IPS-18c (cell line): ENCODE results near the gene CRADD.

ENCODE experiments used
- H3K4me3 ChIP-seq: 2 replicates; pipeline ENCODE4 v1.7.0; 2013; ENCODE audit warnings: low read depth, mild to moderate bottlenecking, low read length, moderate library complexity; ENCODE audit not compliant: insufficient read depth
- H3K9me3 ChIP-seq: one replicate; pipeline ENCODE4 v1.6.1; 2013; ENCODE audit warnings: mild to moderate bottlenecking, low read length, moderate library complexity; ENCODE audit not compliant: control insufficient read depth, insufficient read depth

The CRADD gene

DNA sequence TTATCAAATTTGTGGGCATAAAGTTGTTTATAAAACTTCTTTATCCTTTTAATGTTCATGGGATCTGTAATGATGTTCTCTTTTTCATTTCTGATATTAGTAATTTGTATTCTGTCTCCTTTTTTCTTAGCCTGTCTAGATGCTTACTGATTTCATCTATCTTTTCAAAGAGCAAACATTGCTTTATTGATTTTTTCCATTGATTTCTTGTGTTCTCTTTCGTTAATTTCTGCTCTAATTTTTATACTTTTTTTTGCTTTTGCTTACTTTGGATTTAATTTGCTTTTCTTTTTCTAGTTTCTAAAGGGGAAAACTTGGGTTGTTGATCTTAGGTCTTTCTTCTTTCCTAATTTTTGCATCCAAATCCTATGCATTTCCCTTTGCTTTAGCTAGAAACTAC lies 42.5 kb downstream of the CRADD start:
- Histone ChIP-seq H3K9me3 (no peaks in the 10 kb centered on the region), H3K4me3 (no peak overlapping the region)

DNA sequence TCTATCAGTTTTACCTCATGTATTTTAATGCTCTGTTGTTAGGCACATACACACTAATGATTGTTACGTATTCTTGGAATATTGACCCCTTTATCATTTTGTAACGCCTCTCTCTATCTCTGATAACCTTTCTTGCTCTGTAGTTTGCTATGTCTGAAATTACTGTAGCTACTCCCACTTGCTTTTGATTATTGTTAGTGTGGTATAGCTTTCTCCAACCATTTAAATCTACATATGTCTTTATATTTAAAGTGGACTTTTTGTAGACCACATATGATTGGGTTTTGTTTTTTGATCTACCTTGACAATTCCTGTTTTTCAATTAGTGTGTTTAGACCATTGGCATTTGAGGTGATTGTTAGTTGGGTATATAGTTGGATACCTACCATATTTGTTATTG lies 43.4 kb downstream of the CRADD start:
- no peaks in the 10 kb centered on the region for H3K9me3 ChIP-seq
- no peak overlapping the region for H3K4me3 ChIP-seq

DNA sequence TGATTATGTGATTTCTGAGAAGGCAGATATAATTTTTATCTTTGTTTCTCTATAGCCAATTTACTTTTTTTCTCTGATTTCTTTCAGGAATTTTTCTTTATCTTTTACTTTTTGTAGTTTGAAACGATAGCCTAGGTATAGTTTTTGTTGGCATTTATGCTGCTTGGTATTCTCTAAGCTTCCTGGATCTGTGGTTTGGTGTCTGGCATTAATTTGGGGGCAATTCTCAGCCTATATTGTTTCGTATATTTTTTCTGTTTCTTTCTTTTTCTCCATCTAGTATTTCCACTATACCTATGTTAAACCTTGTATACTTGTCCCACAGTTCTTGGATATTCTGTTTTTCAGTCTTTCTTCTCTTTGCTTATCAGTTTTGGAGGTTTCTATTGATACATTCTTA lies 45.0 kb downstream of the CRADD start:
- no peaks in the 10 kb centered on the region for H3K9me3 ChIP-seq
- H3K4me3 ChIP-seq, result no peak overlapping the region

DNA sequence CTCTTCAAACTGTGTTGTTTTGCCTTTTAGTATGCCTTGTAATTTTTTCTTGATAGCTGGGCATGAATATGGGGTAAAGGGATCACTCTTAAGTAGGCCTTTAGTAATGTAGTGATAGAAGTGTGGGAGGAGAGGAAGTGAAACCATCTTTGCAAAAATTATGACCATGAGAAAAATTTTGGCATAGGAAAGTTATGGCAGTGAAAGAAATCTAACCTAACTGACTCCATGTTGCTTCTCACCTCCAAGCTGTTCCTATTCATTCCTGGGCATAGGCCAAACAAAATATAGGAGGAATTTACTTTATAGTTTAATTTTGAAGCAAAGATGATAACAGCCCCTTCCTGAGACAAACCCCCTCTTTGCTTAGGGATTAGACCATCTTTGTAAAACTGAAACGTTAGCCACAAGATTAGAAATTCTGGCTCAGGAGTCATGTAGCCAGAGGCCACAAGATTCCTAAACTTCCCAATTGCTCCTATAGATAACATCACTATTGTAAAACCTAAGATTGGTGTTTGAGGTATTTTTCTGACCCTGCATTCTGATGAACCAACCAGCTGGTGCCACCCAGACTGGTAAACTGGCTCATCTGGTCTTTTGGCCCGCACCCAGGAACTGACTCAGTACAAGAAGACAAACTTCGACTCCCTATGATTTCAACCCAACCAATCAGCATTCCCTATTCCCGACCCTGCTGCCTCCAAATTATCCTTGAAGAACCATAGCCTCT lies 45.8 kb downstream of the CRADD start:
- Histone ChIP-seq H3K4me3 (no peak overlapping the region), H3K9me3 (no peaks in the 10 kb centered on the region)

DNA sequence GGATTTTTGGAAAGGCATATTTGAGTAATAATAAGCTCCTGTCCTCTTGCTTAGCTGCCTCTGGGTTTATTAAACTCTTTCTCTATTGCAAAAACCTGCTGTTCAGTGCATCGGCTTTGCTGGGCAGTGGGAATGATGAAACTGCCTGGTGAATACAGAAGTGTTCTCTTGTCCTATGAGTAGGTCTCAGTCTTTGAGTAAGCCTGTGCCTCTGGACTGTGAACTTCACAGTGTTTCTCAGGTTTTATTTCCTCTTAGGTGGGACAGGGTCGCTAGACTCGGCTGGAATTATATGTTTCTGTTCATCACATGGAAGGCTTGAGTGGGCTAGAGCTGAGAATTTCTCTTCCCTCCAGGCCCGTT lies 46.4 kb downstream of the CRADD start:
- Histone ChIP-seq H3K4me3 (no peak overlapping the region), H3K9me3 (no peaks in the 10 kb centered on the region)

DNA sequence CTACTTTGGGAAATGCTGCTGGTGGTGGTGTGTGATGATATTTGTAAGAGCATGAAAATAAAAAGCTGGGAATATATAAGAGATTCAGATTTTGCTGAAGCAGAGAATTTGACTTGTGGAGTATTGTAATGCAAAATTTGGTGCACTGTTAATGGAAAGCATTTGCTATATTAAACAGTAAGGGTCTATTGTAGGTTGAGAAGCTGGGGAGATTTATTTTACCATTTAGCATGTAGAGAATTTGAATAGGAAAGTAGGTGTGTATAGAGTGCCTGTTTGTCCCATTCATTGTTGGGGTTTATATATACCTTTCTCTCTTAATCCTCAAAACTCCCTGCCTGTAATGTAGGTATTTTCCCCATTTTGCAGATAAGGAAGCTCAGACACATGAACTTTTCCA lies 48.4 kb downstream of the CRADD start:
- Histone ChIP-seq H3K4me3 (no peak overlapping the region), H3K9me3 (no peaks in the 10 kb centered on the region)

DNA sequence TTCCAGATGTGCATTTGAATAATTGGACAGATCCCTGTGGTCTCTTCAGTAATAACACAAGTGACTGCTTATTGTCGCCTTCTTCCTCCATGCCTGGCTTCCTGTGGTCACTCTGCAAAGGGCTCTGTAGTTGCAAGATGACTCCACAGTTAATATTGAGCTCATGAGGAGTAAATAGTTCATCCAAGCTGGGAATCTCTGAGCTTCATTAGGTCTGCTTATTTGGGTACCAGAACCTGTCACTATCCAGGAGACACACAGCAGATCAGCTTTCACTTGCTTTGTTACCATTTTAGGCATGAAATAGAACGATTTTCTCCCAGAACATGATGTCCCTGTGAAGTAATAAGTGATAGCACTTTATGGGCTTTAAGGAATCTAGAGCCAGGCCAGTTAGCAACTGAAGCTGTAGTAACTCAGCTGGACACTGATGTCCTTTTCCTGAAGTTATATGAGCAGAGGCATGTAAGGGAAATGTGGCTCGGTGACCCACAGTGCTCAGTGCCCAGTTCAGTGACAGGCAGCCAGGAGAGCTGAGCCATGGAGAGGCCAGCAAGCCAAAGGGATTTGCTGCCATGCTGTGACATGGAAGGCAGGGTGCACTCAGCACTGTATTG lies 50.1 kb downstream of the CRADD start:
- Histone ChIP-seq H3K9me3 (no peaks in the 10 kb centered on the region), H3K4me3 (no peak overlapping the region)

DNA sequence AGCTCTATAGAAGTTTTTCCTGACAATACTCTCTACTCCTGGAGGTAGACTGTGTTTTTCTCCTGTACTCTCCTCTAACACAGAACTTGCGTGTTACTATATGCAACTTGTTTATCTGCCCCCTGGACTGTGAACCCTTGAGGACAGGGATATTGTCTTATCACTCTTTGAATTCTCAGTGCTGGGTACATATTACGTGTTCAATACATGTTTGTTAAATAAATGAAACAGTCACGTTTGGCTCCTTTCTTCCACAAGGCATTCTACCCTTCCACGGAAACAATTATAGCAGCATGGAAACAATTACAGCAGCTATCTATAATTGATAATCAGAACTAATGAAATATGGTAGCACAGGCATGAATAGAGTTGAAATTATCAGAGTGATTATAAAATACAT lies 50.7 kb downstream of the CRADD start:
- H3K9me3 ChIP-seq, result no peaks in the 10 kb centered on the region
- no peak overlapping the region for H3K4me3 ChIP-seq

DNA sequence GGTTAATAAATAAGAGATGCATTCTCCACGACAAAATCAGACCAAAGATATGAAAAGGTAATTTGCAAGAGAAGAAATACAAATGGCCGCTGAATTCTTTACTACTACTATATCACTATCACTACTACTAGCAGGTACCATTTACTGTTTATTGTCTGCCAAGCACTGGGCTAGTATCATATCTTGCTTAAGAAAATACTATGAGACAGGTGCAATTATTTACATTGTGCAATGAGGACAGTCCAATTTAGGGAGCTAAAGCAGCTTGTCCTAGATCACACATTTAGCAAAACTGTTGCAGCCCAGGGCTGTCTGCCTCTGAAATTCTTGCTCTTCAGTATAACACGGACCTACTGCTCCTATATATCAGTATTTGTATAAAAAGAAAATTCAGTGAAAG lies 52.8 kb downstream of the CRADD start:
- Histone ChIP-seq H3K4me3 (no peak overlapping the region), H3K9me3 (no peaks in the 10 kb centered on the region)

DNA sequence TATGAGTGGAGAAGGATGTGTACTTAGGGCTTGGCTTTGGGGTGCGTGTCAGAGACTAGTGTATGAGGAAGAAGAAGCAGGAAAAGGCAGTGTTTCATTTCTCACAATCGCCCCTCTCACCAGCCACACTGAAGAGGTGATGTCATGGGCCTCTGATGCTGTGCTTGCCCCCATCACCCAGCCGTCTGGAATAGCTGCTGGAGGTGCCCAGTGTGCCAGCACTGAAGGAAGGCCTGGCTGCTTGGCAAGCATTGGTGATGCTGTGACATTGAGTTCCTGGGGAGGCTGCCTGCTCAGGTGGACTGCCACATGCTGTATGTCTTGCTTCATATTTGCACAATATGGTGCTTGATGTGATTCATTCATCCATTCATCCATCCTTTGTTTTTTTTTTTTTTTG lies 56.2 kb downstream of the CRADD start:
- H3K4me3 ChIP-seq, result no peak overlapping the region
- no peaks in the 10 kb centered on the region for H3K9me3 ChIP-seq

DNA sequence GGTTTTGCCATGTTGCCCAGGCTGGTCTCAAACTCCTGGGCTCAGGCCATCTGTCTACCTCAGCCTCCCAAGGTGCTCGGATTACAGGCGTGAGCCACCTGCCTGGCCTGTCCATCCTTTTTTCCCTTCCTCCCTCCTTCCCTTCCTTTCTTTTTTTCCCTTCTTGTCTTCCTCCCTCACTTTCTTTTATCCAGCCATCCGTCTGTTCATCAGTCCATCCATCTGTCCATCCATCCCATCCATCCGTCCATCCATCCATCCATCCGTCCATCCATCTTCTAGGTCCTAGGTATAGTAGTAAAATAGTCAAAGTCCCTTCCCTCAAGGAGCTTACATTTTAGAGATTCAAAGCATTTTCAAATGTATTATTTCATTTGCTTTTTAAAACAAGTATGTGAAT lies 56.8 kb downstream of the CRADD start:
- Histone ChIP-seq H3K9me3 (no peaks in the 10 kb centered on the region), H3K4me3 (no peak overlapping the region)

DNA sequence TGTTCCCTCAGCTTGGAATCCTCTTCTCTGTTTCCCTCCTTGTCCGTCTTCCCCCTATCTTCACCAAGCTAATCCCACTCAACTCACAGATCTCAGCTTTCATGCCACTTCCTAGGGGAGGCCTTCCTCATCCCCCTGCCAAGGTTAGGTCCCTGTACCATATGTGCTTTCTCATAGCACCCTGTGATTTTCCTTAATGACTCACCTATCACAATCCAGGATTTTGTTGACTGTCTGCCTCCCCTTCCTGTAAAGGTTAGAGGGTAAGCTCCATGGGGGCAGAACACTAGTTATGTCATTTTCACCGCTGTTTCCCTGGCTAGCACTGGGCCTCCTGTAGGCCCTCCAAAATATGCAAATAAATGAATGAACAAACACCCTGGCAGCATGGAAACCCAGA lies 57.6 kb downstream of the CRADD start:
- H3K9me3 ChIP-seq, result no peaks in the 10 kb centered on the region

DNA sequence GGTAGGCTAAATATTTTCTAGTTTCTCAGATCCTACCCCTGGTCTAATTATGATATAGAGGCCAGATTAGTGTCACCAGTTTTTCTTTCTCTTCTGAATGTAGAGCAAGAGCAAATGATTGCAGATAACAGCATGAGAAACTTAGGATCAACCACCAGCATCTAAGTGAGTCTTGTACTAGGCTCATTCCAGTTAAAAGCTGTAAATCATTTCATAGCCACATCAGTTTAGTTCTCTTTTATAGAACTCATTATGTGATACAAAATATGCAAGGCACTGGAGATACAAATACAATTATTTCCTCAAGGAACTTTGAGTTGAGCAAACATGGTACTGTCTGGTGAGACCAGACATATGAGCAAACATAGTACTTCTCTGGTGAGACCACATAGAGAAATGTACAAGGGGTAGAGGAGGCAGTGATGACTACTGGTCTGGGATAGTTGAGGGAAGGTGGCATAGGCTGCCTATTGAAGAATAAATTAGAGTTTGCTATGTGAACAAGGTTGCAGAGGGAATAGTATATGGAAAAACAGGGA lies 59.5 kb downstream of the CRADD start:
- no peaks in the 10 kb centered on the region for H3K9me3 ChIP-seq
- H3K4me3 ChIP-seq, result no peak overlapping the region

More for the DNA sequence above, 57.6 kb downstream of the CRADD start:
- no peak overlapping the region for H3K4me3 ChIP-seq

DNA sequence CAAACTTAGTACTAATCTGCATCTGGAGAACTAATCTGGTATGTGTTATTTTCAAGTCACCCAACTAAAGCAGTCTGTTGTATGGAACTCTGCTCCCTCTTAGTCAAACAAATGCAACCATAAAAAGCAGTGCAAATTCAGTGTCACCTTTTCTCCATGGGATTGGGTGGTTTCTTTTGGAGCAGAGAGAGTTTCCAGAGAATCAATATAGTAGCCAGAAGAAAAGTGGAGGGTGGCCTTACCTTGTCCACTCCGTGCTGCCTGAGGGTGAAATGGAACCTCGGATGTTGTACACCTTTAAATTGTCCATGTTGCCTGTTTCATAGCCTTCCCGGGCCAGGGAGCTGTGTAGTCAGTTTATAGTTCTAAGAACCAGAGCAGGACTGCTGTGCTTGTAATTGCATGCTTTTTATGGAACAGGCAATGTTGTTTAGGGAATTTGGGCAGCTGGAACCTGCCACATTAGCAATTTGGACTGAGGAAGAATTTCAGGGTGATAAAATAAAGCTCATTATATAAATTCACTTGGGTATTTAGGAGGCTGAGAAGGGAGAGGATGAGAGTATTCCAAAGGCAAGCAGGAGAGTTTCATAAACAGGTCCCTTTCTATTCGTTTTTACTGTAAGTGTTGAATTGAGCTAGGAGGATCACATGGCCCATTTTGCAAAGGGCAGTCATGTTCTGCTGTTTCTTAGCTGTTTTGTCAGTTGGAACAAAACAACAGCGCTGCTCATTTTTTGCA lies 60.5 kb downstream of the CRADD start:
- no peaks in the 10 kb centered on the region for H3K9me3 ChIP-seq
- no peak overlapping the region for H3K4me3 ChIP-seq

DNA sequence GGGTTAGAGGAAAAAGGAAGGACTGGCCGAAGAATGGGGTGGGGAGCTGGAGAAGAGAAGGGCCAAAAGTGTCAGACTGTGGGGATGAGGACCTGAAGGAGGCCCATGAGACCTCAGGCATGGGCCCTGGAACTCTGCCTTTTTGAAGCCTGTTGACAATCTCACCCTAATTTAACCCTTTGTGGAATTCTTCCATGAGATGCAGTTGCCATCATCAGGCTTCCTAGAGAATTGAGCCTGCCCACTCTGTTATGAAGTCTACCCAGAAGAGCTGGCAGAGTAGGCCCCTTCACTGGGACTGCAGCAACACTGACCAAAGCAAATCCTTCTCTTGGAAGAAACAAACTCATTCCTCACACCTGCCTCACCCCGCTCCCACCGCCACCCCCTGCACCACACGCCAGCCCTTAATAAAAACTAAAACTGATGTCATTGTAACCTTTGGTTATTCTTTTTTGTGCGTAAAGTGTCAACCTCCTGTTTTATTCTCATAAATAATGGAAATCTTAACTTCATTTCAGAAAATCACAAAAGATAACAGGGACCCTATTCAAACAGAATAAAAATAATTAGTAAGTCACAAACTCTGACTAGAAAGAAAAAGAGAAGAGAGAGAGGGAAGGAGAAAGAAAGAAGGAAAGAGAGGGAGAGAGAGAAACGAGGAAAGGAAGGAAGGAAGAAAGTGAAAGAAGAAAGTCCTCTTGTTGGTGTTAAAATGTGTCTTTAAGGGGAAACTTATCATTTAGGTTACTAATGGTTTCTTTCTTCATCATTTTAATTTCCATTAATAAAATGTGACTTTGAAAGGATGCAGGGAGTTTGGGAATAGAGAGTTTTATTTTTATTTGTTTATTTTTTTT lies 61.3 kb downstream of the CRADD start:
- H3K4me3 ChIP-seq, result no peak overlapping the region
- H3K9me3 ChIP-seq, result no peaks in the 10 kb centered on the region

DNA sequence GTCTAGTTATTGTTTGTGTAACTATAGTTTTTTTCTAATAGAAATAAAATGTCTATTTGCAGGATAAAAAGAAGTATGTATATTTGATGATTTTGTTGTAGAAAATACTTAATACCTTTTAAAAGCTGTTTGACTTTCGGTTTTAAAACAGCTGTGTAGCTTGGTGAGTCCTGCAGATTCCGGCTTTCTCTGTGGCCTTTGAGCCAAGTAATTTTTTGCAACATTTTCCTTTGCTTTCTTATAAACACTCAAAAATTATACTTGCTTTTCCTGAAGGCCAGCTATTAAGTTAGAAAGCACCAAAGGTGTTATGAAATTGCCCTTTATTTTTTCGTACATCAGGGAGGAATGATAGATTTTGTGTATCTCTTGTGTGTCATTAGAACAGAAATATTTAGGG lies 63.6 kb downstream of the CRADD start:
- H3K4me3 ChIP-seq, result no peak overlapping the region

DNA sequence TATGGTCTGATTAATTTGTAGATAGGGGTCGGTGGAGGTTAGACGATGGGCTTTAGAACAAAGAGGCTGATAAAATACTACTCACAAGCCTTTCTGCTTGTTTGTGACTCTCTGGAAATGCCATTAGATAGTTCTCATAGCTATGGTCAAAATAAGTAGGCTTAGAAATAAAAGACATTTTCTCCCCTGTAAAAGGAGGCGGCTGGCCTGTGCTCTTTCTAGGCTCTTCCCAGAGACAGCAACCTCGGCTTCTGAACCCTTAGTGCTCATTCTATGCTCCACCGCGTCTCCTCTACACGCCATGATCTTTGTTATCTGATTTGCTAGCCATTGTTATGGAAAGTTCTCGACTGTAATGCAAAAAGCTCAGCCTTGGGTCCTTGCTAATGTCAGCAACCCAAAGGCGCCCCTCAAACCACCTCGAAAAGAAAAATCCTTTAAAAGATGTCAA lies 64.5 kb downstream of the CRADD start:
- H3K4me3 ChIP-seq, result no peak overlapping the region; the same call in 1 of the 2 replicates
- no peaks in the 10 kb centered on the region for H3K9me3 ChIP-seq

More for the DNA sequence above, 63.6 kb downstream of the CRADD start:
- no peaks in the 10 kb centered on the region for H3K9me3 ChIP-seq
